NCI-H2107 treated with DMSO at 0.1 percent for 48 hours (cell line): ENCODE data around the gene KIAA0825.
"Not testable (repeated sequence)": the region's sequence is repeated elsewhere in the genome, so short reads cannot be mapped to it uniquely, and the experiment has no call there.

Source experiments
- DNase-seq: peaks from one replicate; lab custom pipeline; 2025; ENCODE audit not compliant: unreplicated experiment; lab: John Stamatoyannopoulos, UW

Gene KIAA0825

DNA sequence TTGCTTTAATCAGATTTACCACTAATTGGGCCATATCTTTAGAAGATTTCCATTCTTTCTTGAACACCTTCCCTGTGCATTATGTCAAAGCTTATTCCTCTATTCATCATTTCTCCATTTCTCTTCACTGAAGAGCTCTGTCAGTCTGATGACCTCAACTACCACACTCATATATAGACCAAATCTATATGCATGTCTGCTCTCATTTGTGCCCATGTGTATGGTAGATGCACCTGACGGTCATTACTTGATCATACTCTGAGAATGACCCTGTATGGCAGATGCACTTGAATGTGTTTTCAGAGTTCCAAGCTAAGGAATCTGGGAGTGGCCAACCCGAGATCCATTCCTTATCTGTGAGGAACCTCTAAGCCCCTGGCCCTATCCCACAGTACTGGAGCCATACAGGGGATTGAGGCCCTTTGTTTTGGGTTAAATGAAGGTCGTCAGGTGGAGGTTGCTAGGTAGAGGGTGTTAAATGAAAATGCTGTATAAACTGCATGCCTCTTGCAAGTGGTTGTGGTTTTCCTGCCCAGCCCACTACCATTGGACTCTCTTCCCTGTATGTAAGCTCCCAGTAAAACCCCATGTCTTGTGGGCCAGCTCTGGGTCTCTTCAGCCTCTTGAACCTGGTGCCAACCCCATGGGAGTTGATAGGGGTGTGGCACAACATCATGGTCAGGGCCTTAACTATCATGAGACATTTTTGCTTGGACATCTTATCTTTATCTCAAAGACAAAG, 229.5 kb downstream of the KIAA0825 start:
- no peak for DNase-seq

DNA sequence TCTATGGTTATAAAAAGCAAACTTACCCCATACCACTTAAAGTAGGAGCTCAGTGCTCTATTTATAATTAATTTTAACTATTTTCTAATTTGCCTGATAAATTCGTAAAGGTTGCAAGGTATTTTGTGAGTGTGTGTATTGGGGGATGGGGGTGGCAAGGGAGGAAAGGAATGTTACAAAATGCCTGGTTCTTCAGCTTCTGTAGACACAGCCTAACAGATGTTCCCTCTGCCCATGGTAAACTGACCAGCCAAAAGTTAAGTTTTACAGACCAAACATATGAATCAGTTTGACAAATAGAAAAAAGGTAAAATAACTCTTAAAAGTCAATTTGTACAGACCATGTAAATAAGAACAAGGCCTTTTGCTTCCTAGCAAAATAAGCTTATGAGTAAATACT, 232.6 kb downstream of the KIAA0825 start:
- DNase-seq, result no peak

DNA sequence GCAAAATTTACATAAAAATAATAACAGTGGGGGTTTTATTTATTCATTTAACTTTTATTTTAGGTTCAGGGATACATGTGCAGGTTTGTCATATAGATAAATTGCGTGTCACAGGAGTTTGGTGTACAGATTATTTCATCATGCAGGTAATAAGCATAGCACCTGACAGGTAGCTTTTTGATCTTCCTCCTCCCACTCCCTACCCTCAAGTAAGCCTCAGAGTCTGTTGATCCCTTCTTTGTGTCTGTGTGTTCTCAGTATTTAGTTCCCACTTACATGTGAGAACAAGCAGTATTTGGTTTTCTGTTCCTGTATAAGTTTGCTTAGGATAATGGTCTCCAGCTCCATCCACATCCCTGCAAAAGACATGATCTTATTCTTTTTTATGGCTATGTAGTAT, 240.3 kb downstream of the KIAA0825 start:
- DNase-seq, result no peak

DNA sequence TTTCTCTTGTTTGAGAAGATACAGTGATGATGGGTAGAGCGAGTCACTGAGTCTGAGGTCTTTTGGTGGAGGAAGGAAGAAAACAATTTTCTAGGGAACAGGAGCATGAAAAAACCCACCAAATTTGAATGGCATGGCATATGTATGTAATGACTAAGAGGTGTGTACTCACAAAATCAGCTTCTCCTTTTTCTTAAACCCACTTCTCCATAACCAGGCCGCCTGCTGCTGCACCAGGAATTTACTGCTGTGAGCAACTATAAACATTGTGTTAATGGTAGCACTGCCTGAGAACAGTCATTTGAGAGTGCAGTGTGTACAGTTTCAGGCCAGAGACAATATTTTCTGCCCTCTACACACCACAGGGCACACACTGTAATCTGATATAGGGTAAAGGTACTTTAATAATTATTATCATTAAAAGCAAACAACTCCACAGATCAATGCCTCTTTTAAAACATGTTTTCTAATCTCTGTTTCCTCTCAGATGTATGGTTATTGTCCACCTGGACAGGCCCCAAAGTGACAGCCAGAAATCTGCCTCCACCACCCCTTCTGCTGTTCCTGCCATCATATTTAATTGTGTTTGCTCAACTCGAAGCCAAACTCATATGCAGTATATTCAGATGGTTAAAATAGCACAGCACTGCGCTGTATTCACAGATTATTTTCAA, 241.6 kb downstream of the KIAA0825 start:
- DNase-seq, result peak; percentile 25

DNA sequence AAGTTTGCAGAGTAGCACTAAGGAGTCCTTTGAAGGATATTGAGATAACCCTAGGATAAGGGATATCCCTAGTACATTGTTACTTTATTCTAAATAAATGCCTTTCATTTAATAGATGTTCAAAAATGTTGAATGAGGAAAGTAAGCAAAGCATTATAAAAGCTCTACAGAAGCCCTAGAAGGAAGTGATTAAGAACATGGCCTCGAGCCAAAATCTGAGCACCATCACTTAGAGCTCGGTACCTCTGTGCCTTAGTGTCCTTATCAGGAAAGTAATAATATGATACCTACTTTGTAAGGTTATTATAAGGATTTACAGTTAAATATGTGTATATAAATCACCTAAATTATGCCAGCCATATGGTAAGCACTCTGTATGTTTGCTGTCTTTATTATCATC, 242.6 kb downstream of the KIAA0825 start:
- DNase-seq, result no peak

DNA sequence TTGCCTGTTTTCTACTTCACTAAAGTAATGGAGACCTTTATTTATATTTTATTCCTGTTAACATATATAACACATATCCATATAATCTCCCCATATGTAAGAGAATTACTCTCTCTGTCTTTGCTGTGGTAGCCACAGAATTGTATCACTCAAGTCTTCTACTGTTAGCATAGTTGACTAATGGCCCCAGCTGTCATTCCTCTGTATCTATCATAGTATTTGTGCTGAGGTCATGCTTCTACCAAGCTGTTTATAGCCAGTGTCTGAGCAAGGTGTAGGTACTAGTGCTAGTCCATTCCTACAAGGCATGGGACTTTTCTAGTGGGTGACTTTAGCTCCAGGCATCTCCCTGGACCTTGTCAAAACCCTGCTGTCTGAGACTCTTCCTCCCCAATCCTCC, 244.1 kb downstream of the KIAA0825 start:
- no peak for DNase-seq

DNA sequence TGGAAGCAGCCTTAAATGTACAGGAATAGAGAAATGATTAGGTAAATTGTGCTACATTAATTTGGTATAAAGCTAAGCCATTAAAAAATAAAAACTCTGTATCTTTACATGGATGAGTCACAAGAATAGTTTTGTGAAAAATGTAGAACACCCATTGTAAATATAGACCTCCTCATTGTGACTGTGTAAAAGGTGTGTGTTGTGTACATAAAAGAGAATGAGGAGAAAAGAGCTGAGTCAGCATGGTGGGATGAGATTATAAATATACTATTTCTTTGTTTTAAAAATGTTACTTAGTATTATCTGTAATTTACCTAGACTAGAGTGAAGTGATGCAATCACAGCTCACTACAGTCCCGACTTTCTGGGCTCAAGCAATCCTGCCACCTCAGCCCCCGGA, 250.5 kb downstream of the KIAA0825 start:
- DNase-seq, result no peak

DNA sequence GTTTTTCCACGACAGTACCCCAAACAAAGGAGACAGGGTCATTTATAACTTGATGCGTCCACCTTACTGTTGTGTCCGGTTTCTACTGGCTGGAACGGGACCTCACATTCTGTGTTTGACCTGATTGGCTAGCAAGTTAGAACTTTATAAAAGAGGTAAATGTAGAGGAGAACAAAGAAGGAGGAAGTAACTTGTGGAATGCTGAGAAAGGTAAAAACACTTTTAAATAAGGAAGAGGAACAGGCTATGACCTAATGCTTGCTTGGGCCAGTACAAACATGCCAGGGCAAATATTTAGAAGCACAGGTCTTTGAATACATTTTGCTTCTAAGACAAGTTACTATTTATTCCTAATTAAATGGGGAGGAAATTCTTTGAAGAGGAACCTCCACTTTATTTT, 251.6 kb downstream of the KIAA0825 start:
- DNase-seq, result no peak

DNA sequence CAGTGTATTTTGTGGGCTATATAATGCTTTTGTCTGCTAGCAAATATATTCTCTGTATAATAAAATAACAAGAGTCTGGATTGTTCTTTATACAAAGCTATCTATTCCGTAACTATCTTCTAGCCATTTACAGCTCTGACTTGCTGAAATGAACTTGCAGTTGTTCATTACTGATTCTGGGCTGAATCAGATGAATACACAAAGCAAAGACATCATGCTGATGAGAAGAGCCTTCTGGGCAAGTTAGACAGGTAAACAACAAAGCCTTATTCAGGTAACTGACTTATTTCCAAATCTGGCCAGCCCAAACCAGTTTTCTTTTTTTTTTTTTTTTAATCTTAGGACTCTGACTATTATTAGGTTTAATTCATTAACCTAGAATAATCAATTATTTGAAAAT, 255.5 kb downstream of the KIAA0825 start:
- DNase-seq, result no peak

DNA sequence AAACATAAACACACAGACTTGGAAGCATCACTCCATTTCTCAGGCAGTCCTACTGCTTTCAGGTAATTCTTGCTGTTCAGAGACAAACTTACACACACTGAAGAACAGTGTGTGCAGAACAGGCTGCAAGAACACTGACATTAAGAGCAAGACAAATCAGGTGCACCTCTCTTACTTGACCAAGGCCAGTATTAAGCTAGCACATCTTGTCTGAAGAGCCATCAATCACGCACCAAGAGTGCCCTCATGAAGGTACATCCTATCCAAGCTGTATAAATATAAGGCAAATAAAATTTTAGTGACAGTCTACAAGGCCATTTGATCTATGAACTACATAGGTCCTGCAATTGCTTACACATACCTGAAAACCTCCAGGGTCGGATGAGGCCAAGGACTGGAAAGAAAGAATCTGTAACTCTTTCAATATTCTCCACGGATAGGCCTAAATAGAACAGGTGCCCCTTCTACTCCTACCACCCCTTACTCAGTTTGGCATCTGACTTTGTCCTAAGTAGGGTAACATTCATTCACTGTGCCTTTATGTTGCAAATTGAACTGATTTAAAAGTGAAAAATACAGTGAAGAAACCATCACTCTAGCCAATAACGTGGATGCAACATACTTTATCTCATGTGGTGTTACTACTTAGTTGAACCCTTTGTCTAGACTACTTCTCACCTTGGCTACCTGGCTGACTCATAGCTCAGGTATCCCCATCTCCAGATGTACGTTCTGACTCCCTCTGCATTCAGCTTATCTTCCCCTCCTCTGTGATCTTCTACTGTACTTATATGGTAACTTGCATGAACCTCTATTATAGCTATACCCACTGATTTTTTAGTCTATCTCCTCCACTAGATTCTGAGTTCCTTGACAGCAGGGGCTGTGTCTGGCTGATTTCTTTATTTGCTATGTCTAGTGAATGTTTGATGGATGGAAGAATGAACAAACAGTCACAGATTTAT, 256.3 kb downstream of the KIAA0825 start:
- DNase-seq, result no peak

DNA sequence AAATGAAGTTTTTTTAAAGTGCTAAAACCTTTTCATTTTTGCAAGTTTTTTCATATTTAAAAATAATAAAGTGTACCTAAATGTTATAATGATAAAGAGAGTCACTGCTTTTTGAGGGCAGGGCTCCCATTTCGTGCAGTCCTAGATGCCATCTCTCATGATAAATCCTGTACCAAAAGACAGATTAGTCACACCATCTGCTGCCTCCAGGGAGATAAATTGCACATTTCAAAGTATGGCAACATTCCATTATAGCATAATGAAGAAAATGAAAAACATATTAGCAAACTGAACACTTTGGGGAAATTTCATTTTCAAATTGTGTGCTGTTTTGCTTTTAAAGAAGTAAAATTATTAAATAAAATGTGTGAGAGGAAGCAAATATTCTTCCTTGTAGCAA, 257.2 kb downstream of the KIAA0825 start:
- DNase-seq, result no peak

DNA sequence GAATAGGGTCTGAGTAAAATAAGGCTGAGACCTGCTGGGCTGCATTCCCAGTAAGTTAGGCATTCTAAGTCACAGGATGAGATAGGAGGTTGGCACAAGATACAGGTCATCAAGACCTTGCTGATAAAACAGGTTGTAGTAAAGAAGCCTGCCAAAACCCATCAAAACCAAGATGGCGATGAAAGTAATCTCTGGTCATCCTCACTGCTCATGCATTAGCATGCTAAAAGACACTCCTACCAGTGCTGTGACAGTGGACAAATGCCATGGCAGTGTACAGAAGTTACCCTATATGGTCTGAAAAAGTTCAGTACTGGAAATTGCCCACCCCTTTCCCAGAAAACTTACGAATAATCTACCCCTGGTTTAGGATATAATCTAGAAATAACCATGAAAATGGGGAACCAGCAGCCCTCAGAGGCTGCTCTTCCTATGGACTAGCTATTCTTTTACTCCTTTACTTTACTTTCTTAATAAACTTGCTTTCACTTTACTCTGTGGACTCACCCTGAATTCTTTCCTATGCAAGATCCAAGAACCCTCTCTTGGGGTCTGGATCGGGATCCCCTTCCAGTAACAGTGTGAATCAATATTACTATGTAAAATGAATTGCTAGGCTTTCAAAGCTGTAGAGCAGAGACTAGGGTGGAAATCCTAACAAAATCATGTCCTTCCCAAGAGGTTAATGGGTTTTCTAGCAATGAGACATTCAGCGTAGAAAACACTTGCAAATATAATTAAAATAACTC, 257.8 kb downstream of the KIAA0825 start:
- no peak for DNase-seq

DNA sequence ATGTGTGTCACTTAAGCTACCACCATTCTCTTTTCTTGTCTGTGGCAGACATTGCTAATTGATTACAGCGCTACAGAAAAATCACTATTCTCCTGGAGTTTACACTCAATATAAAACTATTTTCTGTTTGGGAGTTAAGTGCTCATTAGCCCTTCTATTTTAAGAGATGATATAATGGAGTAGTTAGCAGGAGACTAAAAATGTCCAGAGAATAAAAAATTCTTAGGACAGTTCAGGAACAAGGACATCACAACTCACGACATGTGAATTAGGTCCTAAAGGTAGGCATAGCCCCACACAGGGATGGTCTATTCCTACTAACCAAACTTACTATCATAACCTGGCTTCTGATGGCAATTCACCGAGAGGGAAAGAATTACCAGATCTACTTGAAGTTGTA, 258.5 kb downstream of the KIAA0825 start:
- DNase-seq, result no peak

DNA sequence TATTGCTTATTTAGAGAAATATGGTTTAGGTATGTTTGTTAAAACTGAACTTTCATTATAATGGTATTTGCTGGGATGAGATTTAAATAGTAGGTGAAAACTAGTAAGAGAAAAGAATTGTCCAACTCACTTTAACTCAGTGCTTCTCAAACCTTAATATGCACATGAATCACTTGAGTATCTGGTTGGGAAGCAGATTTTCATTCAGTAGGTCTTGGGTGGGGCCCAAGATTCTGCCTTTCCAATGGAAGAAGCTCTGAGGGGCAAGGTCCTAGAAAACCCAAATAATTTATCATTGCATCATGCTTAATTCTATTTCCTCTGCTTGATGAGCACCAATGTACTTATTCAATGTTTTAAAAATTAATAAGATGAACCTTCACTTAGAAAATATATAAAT, 262.6 kb downstream of the KIAA0825 start:
- DNase-seq, result no peak

DNA sequence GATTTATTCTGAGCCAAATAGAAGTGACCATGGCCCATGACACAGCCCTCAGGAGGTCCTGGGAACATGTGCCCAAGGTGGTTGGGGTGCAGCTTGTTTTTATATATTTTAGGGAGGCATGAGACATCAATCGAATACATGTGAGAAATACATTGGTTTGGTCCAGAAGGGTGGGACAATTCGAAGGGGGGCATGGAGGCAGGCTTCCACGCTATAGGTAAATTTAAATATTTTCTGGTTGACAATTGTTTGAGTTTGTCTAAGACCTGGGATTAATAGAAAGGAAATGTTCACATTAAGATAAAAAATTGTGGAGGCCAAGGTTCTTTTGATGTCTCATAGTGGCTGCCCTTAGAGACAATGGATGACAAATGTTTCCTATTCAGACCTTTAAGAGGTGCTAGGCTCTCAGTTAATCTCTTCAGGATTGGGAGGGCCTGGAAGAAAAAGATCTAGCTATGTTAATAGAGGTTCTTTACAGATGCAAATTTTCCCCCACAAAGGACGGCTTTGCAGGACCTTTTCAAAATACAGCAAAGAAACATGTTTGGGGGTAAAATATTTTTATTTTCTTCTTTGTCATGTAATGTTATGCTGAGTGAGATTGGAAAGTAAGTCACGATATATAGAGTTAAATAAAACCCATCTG, 263.4 kb downstream of the KIAA0825 start:
- not testable (repeated sequence) for DNase-seq

DNA sequence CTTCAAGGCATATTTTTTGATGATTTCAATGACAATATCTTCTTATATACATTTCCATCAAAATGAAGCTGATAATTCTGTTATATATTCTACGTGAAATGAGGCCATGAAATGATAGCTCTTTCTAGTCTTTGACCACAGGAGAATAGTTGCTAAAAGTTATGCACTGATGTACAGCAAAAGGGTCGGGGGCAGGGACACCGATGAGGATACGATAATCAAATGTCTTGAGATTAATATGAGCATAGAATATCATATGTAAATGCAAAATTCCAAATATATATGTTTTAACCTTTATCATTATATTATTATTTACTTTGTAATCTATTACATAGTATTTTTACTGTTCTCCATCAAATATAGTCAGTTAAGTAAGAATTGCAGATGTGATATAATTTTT, 264.8 kb downstream of the KIAA0825 start:
- DNase-seq, result no peak

DNA sequence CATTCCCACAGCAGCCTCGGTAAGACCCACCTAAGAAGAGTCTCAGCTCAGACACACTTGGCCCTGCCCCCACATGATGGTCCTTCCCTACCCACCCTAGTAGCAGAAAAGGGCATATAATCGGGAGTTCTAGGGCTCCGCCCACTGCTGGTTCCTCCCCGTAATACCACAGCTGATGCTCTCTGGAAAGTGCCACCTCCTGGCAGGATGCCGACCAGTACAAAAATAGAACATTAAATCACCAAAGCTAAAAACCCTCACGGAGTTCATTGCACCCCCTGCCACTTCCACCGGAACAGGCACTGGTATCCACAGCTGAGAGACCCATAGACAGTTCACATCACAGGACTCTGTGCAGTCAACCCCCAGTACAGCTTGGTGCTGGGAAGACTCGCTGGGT, 271.3 kb downstream of the KIAA0825 start:
- no peak for DNase-seq

DNA sequence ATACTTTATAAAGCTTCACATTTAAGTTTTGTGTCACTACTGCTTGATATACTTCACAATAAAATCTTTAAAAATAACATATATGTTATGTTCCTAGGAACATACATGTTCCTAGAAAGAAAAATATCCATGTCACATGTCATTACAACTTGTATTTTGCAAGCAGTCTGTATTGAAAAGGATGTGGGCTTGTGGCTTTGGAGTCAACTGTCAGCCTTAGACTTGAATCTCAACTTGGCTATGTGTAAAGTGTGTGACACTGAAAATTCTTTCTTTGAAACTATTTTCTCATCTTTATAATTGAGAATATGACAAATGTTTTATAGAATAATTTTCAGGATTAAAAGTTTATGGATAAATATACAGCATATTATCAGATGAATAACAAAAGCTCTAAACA, 273.1 kb downstream of the KIAA0825 start:
- no peak for DNase-seq

DNA sequence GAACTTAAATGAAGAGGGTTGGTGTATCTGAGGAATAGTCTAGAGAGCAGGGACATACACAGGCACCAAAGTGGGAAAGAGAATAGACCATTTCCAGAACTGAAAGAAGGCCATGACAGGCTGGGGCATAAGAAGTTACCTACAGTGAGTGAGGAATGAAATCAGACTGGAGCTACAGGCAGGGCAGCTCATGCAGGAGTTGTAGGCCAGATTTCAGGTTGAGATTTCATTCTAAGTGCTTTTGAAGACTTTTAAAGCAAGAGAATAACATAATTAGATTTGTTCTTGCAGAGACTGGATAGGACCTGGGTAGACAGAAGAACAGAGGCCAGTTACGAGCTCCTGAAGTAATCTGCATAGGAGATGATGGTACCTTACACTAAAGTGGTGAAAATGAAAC, 280.8 kb downstream of the KIAA0825 start:
- DNase-seq, result no peak

DNA sequence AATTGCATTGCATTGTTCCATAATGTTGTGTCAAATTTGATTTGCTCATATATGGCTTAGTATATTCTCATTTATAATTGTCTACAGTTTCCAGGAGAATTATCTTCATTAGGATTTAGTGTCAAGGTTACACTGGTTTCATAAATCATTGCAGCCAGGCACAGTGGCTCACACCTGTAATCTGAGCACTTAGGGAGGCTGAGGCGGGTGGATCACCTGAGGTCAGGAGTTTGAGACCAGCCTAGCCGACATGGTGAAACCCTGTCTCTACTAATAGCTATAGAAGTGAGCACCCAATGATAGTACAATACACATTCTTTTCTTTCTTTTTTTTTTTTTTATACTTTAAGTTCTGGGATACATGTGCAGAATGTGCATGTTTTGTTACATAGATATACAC, 282.5 kb downstream of the KIAA0825 start:
- DNase-seq, result no peak

DNA sequence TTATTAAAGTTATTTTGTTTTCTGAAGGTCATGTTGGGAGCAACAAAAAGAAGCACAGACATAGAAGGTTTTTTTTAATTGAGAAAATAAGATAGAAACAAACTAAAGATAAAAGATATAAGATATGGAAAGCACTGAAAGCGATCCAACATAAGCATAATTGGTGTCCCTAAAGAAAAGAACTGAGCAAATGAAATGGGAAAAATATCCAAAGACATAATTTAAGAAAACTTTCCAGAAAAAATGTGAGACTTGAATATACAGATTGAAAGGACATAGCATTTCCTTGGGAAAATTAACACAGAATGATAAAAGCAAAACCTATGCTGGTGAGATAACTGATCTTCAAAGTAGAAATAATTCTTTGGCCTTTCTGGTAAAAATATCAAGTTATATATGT, 289.3 kb downstream of the KIAA0825 start:
- DNase-seq, result no peak
